Endothelial cell (in vitro differentiated cells): ENCODE data around the gene ITPK1. TPM values are rescaled to one million over a fixed set of nuclear protein-coding genes. Genes with fewer than 3 reads are reported as not detected.

Experiments
- DNase-seq: peaks from one replicate; pipeline ENCODE4 v3.0.0; 2021; ENCODE audit warnings: low spot score
- H3K27ac Mint-ChIP-seq: one replicate; pipeline ENCODE4 v1.8.0; 2021; ENCODE audit warnings: mixed read lengths, inconsistent platforms; ENCODE audit not compliant: unreplicated experiment
- H3K27me3 Mint-ChIP-seq: one replicate; pipeline ENCODE4 v1.8.0; 2021; ENCODE audit warnings: mild to moderate bottlenecking, moderate library complexity, mixed read lengths, inconsistent platforms; ENCODE audit not compliant: unreplicated experiment
- H3K36me3 Mint-ChIP-seq: one replicate; pipeline ENCODE4 v1.8.0; 2021; ENCODE audit warnings: mild to moderate bottlenecking, low read depth, mixed read lengths, inconsistent platforms; ENCODE audit not compliant: unreplicated experiment
- H3K4me1 Mint-ChIP-seq: one replicate; pipeline ENCODE4 v1.8.0; 2021; ENCODE audit warnings: mild to moderate bottlenecking, mixed read lengths, inconsistent platforms; ENCODE audit not compliant: unreplicated experiment
- H3K4me3 Mint-ChIP-seq: one replicate; pipeline ENCODE4 v1.8.0; 2021; ENCODE audit warnings: mild to moderate bottlenecking, mixed read lengths, inconsistent platforms; ENCODE audit not compliant: unreplicated experiment
- H3K9me3 Mint-ChIP-seq: one replicate; pipeline ENCODE4 v1.8.0; 2021; ENCODE audit warnings: mixed read lengths, inconsistent platforms; ENCODE audit not compliant: unreplicated experiment
- CTCF ChIP-seq: fragments of 200-600 bp; sonication (generic); IDR thresholded peaks from one replicate; pipeline ENCODE4 v1.5.0; 2021; ENCODE audit warnings: antibody characterized with exemption; ENCODE audit not compliant: unreplicated experiment
- total RNA-seq: library from RNA; stranded (reverse); fragmentation: NEBNext Ultra II Directional; extraction: Animal tissue kit (Norgen Biotek cat#: 25700); gene quantifications from one replicate; pipeline ENCODE4 v1.2.1, GENCODE V29; 2021; ENCODE audit not compliant: unreplicated experiment

ITPK1 gene
- total RNA-seq, 1 donor from 2014 or later: 39.2 TPM

GRCh38 chr14:93084866-93085857 lies 30.6 kb downstream of the ITPK1 start:
- no peak overlapping the region for H3K4me3 Mint-ChIP-seq
- H3K27me3 Mint-ChIP-seq: peaks cover 6% of the 10 kb centered on the region
- peaks cover 5% of the 10 kb centered on the region for H3K4me1 Mint-ChIP-seq
- no peak for TF ChIP-seq CTCF
- no peaks in the 10 kb centered on the region for H3K9me3 Mint-ChIP-seq
- DNase-seq: no peak
- no peak overlapping the region for H3K27ac Mint-ChIP-seq
- H3K36me3 Mint-ChIP-seq: peaks cover 3% of the 10 kb centered on the region

GRCh38 chr14:93084402-93084801 lies 31.3 kb downstream of the ITPK1 start:
- no peak for DNase-seq
- peaks cover 5% of the 10 kb centered on the region for H3K4me1 Mint-ChIP-seq
- H3K27me3 Mint-ChIP-seq: peaks cover 6% of the 10 kb centered on the region
- peaks cover 3% of the 10 kb centered on the region for H3K36me3 Mint-ChIP-seq
- no peak overlapping the region for H3K27ac Mint-ChIP-seq
- H3K4me3 Mint-ChIP-seq: no peak overlapping the region
- no peaks in the 10 kb centered on the region for H3K9me3 Mint-ChIP-seq
- no peak for TF ChIP-seq CTCF

- Mint-ChIP-seq H3K9me3 (no peaks in the 10 kb centered on the region), H3K4me1 (peaks cover 5% of the 10 kb centered on the region), H3K4me3 (no peak overlapping the region), H3K36me3 (peaks cover 3% of the 10 kb centered on the region), H3K27me3 (peaks cover 6% of the 10 kb centered on the region), H3K27ac (no peak overlapping the region)
- no peak for DNase-seq
- no peak for TF ChIP-seq CTCF
These were observed 31.8 kb downstream of the ITPK1 start for GRCh38 chr14:93083917-93084316.

GRCh38 chr14:93082576-93083001 lies 33.1 kb downstream of the ITPK1 start:
- H3K36me3 Mint-ChIP-seq: peaks cover 3% of the 10 kb centered on the region
- no peak overlapping the region for H3K27ac Mint-ChIP-seq
- peaks cover 6% of the 10 kb centered on the region for H3K27me3 Mint-ChIP-seq
- DNase-seq: no peak
- H3K9me3 Mint-ChIP-seq: no peaks in the 10 kb centered on the region
- no peak overlapping the region for H3K4me3 Mint-ChIP-seq
- TF ChIP-seq CTCF: no peak
- H3K4me1 Mint-ChIP-seq: peaks cover 5% of the 10 kb centered on the region
